ENCODE results near the gene CEP350.

GRCh38 chr1:179952186-179952585 is 2.4 kb upstream of the CEP350 start:
- TF ChIP-seq RCOR1 (IDR thresholded peaks at IDR 0.05; ENCODE audit: low read depth, low read length) (no peak), CTCF (IDR thresholded peaks at IDR 0.05) (no peak), BCL3 (IDR thresholded peaks at IDR 0.05) (no peak), REST (IDR thresholded peaks at IDR 0.05) (no peak), SMC3 (IDR thresholded peaks at IDR 0.05) (no peak), JUN (IDR thresholded peaks at IDR 0.05) (no peak)

Measured in A549 (cell line).